H1 (cell line): ENCODE data around the gene CTNND2. TPM values are rescaled to one million over a fixed set of nuclear protein-coding genes. Genes with fewer than 3 reads are reported as not detected.

Experiments
- polyA plus RNA-seq, 7 experiments: library from polyadenylated mRNA; depleted of rRNA in 3 of 7; stranded (reverse) in 5 of 7; unstranded in 2 of 7; fragments of >200 nt in 5 of 7; fragments of 200-250 nt in 2 of 7; gene quantifications; 1 replicate in 5 of 7; 2 replicates in 1 of 7; 4 replicates in 1 of 7; pipeline versions ENCODE4 v1.2.1 to v1.2.3, GENCODE V29; 2011 to 2013; ENCODE audit warnings: missing spikeins in 2 of 7, mixed read lengths in 2 of 7
- total RNA-seq: library from RNA; stranded (reverse); fragmentation: NEBNext Ultra II Directional; extraction: Animal tissue kit (Norgen Biotek cat#: 25700); gene quantifications from 2 replicates; pipeline ENCODE4 v1.2.1, GENCODE V29; 2021
- TF ChIP-seq, protein P1 (sequence below), 3 experiments: IDR thresholded peaks; 1 replicate in 2 of 3; 2 replicates in 1 of 3; pipeline versions ENCODE4 v1.5.1 to v1.6.1; 2011; ENCODE audit warnings: low read length in 3 of 3, mild to moderate bottlenecking in 3 of 3, inconsistent platforms in 2 of 3, low read depth in 1 of 3, moderate library complexity in 1 of 3; ENCODE audit not compliant: insufficient read depth in 1 of 3; ENCODE audit errors: control extremely low read depth in 1 of 3

CTNND2 gene
- total and polyA plus RNA-seq, 2 of the 8 experiments (the other 6 are each of a cell fraction or from before 2014, with no cell fraction given) = 7.4 to 14.2 TPM

DNA sequence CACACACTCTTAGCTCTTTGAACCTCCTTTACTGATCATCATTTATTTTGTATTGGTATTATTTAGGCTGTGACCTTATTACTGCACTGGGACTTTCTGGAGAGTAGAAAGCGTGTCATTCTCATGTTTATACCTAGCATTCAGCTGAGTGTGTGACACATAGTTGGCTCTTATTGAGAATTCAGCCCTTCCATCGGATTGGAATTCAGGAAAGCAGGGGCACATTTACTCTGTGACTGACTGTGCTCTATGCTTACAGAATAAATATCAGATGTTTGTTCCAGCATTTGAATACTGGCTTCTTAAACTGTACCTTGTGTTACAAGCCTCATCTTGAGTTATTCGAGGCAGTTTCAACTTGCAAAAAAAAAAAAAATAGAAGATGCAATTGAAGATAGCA is 782.4 kb downstream of the CTNND2 start (continued):
- TF ChIP-seq, protein P1, sequence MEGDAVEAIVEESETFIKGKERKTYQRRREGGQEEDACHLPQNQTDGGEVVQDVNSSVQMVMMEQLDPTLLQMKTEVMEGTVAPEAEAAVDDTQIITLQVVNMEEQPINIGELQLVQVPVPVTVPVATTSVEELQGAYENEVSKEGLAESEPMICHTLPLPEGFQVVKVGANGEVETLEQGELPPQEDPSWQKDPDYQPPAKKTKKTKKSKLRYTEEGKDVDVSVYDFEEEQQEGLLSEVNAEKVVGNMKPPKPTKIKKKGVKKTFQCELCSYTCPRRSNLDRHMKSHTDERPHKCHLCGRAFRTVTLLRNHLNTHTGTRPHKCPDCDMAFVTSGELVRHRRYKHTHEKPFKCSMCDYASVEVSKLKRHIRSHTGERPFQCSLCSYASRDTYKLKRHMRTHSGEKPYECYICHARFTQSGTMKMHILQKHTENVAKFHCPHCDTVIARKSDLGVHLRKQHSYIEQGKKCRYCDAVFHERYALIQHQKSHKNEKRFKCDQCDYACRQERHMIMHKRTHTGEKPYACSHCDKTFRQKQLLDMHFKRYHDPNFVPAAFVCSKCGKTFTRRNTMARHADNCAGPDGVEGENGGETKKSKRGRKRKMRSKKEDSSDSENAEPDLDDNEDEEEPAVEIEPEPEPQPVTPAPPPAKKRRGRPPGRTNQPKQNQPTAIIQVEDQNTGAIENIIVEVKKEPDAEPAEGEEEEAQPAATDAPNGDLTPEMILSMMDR (IDR thresholded peaks at IDR 0.05; ENCODE audit: control extremely low read depth in 1 of 3, insufficient read depth in 1 of 3, low read depth in 1 of 3, low read length in 3 of 3) = no peak
